Stimulated activated CD8-positive, alpha-beta memory T cell treated with anti-CD3 and anti-CD28 coated beads, Interleukin-2, amount 100 ng/mL, for 1 hour (primary cell): Measurements from ENCODE around the gene GSTA5.
"Not testable (repeated sequence)": the region's sequence is repeated elsewhere in the genome, so short reads cannot be mapped to it uniquely, and the experiment has no call there.

Experiments
- DNase-seq, 2 donors: peaks; one replicate each; pipeline ENCODE4 v3.0.0-alpha.2; 2020; ENCODE audit warnings: low read depth in 2 of 2

The GSTA5 gene

GRCh38 chr6:52834481-52834880 lies 6.1 kb downstream of the GSTA5 start:
- DNase-seq = no peak

- DNase-seq = not testable (repeated sequence)
These were observed 9.7 kb downstream of the GSTA5 start for GRCh38 chr6:52830869-52831268.

- no peak for DNase-seq
These were observed 11.4 kb downstream of the GSTA5 start for GRCh38 chr6:52829046-52829817.

- not testable (repeated sequence) for DNase-seq
These were observed 12.0 kb downstream of the GSTA5 start for GRCh38 chr6:52828621-52829020.

GRCh38 chr6:52827073-52827783 lies 13.4 kb downstream of the GSTA5 start:
- DNase-seq = not testable (repeated sequence)

- no peak for DNase-seq
These were observed 14.1 kb downstream of the GSTA5 start for GRCh38 chr6:52826513-52826912.

GRCh38 chr6:52825900-52826459 lies 14.6 kb downstream of the GSTA5 start:
- not testable (repeated sequence) for DNase-seq

GRCh38 chr6:52825270-52825793 lies 15.3 kb downstream of the GSTA5 start:
- not testable (repeated sequence) for DNase-seq

GRCh38 chr6:52821842-52822241 lies 18.8 kb downstream of the GSTA5 start:
- no peak for DNase-seq

- DNase-seq = no peak
These were observed 20.4 kb downstream of the GSTA5 start for GRCh38 chr6:52820198-52820597.

- no peak for DNase-seq
These were observed 25.2 kb downstream of the GSTA5 start for GRCh38 chr6:52815167-52816092.

GRCh38 chr6:52814545-52814944 lies 26.1 kb downstream of the GSTA5 start:
- DNase-seq = not testable (repeated sequence)

GRCh38 chr6:52809777-52810176 lies 30.8 kb downstream of the GSTA5 start:
- DNase-seq = not testable (repeated sequence)

- no peak for DNase-seq
These were observed 32.0 kb downstream of the GSTA5 start for GRCh38 chr6:52808660-52809059.

- DNase-seq = not testable (repeated sequence)
These were observed 36.9 kb downstream of the GSTA5 start, which contains the start of gene GSTA1 for GRCh38 chr6:52803668-52804255. TSS of gene GSTA1 (minus strand) at chr6:52803816. CDS start at chr6:52799267, 4,549 bp downstream.

- no peak for DNase-seq
These were observed 37.8 kb downstream of the GSTA5 start for GRCh38 chr6:52802806-52803205.

GRCh38 chr6:52801188-52801841 lies 39.3 kb downstream of the GSTA5 start:
- DNase-seq = no peak

GRCh38 chr6:52799272-52799671 lies 41.3 kb downstream of the GSTA5 start:
- not testable (repeated sequence) for DNase-seq

GRCh38 chr6:52794366-52794765 lies 46.2 kb downstream of the GSTA5 start:
- not testable (repeated sequence) for DNase-seq

GRCh38 chr6:52790861-52791260 lies 49.8 kb downstream of the GSTA5 start:
- no peak for DNase-seq
